K562 (cell line): ENCODE measurements around the gene KCNN4. TPM values are rescaled to one million over a fixed set of nuclear protein-coding genes. Genes with fewer than 3 reads are reported as not detected.

Source experiments
- ATF2 ChIP-seq: sonication (generic); formaldehyde crosslinking; IDR thresholded peaks from 2 replicates; pipeline ENCODE4 v1.8.1; 2022; ENCODE audit warnings: missing genetic modification reagents
- BRCA1 ChIP-seq, 2 experiments: fragments of 450-650 bp in 1 of 2; sonication (generic) in 1 of 2; formaldehyde crosslinking in 1 of 2; IDR thresholded peaks; 2 replicates each; pipeline versions ENCODE4 v1.5.0 to v1.6.1; 2017 to 2020; ENCODE audit warnings: mild to moderate bottlenecking in 1 of 2, missing genetic modification reagents in 1 of 2
- CBX3 ChIP-seq, 2 experiments: IDR thresholded peaks; 1 replicate in 1 of 2; 2 replicates in 1 of 2; pipeline ENCODE4 v1.6.1; 2012; ENCODE audit warnings: inconsistent platforms in 2 of 2, low read length in 2 of 2, borderline replicate concordance in 1 of 2, control low read depth in 1 of 2
- DNMT1 ChIP-seq: fragments of 450-650 bp; IDR thresholded peaks from 2 replicates; pipeline ENCODE4 v1.6.1; 2016; ENCODE audit warnings: antibody characterized with exemption, mild to moderate bottlenecking
- E2F3 ChIP-seq: fragments of 250-450 bp; sonication (Bioruptor Pico); IDR thresholded peaks from 2 replicates; pipeline ENCODE4 v1.4.0; 2020; ENCODE audit warnings: mild to moderate bottlenecking
- ELF1 ChIP-seq: fragments of 200-800 bp; sonication (Bioruptor generic); IDR thresholded peaks from 2 replicates; pipeline ENCODE4 v1.6.1; 2016; ENCODE audit warnings: missing genetic modification characterization, missing compliant biosample characterization
- GABPA ChIP-seq: fragments of 200-800 bp; sonication (Bioruptor generic); conservative IDR thresholded peaks from 2 replicates; pipeline ENCODE4 v1.6.1; 2016; ENCODE audit warnings: low read depth, missing genetic modification characterization, missing compliant biosample characterization
- GTF2E2 ChIP-seq: fragments of 200-800 bp; sonication (Bioruptor generic); IDR thresholded peaks from 2 replicates; pipeline ENCODE4 v1.6.1; 2016; ENCODE audit warnings: missing genetic modification characterization, missing compliant biosample characterization
- GTF2F1 ChIP-seq: IDR thresholded peaks from 2 replicates; pipeline ENCODE4 v1.6.1; 2011; ENCODE audit warnings: low read depth, low read length, improper control_type of control experiment
- HDAC1 ChIP-seq, 2 experiments: fragments of 450-650 bp; IDR thresholded peaks; 2 replicates each; pipeline ENCODE4 v1.6.1; 2016 to 2017; ENCODE audit warnings: inconsistent platforms in 1 of 2, mild to moderate bottlenecking in 1 of 2, moderate library complexity in 1 of 2
- HIVEP1 ChIP-seq: fragments of 250-450 bp; sonication (Bioruptor Pico); IDR thresholded peaks from 2 replicates; pipeline ENCODE4 v1.4.0; 2020; ENCODE audit warnings: mild to moderate bottlenecking
- KDM5B ChIP-seq: fragments of 200-600 bp; sonication (generic); IDR thresholded peaks from 2 replicates; pipeline ENCODE4 v1.6.1; 2012; ENCODE audit warnings: low read depth, mild to moderate bottlenecking, moderate library complexity, low read length, control low read depth, inconsistent platforms; ENCODE audit not compliant: insufficient replicate concordance
- STAT5B ChIP-seq: fragments of 250-450 bp; sonication (Bioruptor Pico); IDR thresholded peaks from 2 replicates; pipeline ENCODE4 v1.8.0; 2021; ENCODE audit warnings: mild to moderate bottlenecking, inconsistent platforms
- ZBTB7A ChIP-seq: IDR thresholded peaks from 2 replicates; pipeline ENCODE4 v1.6.1; 2011; ENCODE audit warnings: low read depth, mild to moderate bottlenecking, low read length, moderate library complexity, borderline replicate concordance; ENCODE audit not compliant: control insufficient read depth
- ZEB2 ChIP-seq: fragments of 450-650 bp; IDR thresholded peaks from 2 replicates; pipeline ENCODE4 v1.6.1; 2016
- ZNF12 ChIP-seq: sonication (generic); formaldehyde crosslinking; IDR thresholded peaks from 2 replicates; pipeline ENCODE4 v1.4.0; 2020; ENCODE audit warnings: mild to moderate bottlenecking, missing genetic modification reagents
- ZNF23 ChIP-seq: fragments of 250-450 bp; sonication (Bioruptor Pico); IDR thresholded peaks from 2 replicates; pipeline ENCODE4 v1.4.0; 2020; ENCODE audit warnings: mild to moderate bottlenecking
- polyA plus RNA-seq, 8 experiments: library from polyadenylated mRNA; depleted of rRNA in 4 of 8; stranded (reverse) in 5 of 8; unstranded in 3 of 8; fragments of >200 nt; fragmentation: Nextera tagmentation in 2 of 8; fragmentation: Illumina TruSeq in 1 of 8; extraction: Ambion mirVana in 2 of 8; extraction: Trizol in 1 of 8; gene quantifications; 2 replicates each; pipeline versions ENCODE4 v1.2.1 to v1.2.3, GENCODE V29; 2011 to 2014; ENCODE audit warnings: inconsistent platforms in 1 of 8, missing spikeins in 1 of 8
- total RNA-seq, 7 experiments: library from RNA; depleted of rRNA in 6 of 7; stranded (reverse); fragments of >200 nt in 6 of 7; fragmentation: Illumina TruSeq in 2 of 7; extraction: Trizol in 2 of 7; gene quantifications; 2 replicates each; pipeline versions ENCODE4 v1.2.1 to v1.2.3, GENCODE V29; 2011 to 2021; ENCODE audit warnings: low replicate concordance in 1 of 7
- TF ChIP-seq, protein P1 (sequence below): sonication (generic); formaldehyde crosslinking; IDR thresholded peaks from 2 replicates; pipeline ENCODE4 v1.5.0; 2020; ENCODE audit warnings: missing genetic modification reagents
- TF ChIP-seq, protein P2 (sequence below): fragments of 250-450 bp; sonication (Bioruptor Pico); IDR thresholded peaks from 2 replicates; pipeline ENCODE4 v1.9.0; 2021; ENCODE audit warnings: mild to moderate bottlenecking, inconsistent platforms
- TF ChIP-seq, protein P3 (sequence below): fragments of 450-650 bp; IDR thresholded peaks from 2 replicates; pipeline ENCODE4 v1.6.1; 2016; ENCODE audit warnings: low read depth, mild to moderate bottlenecking, moderate library complexity

KCNN4 gene
- total and polyA plus RNA-seq, 9 of the 15 experiments (the other 6 are each of a cell fraction or from before 2014, with no cell fraction given), result 0.53 to 37.7 (median 25.9) TPM

DNA sequence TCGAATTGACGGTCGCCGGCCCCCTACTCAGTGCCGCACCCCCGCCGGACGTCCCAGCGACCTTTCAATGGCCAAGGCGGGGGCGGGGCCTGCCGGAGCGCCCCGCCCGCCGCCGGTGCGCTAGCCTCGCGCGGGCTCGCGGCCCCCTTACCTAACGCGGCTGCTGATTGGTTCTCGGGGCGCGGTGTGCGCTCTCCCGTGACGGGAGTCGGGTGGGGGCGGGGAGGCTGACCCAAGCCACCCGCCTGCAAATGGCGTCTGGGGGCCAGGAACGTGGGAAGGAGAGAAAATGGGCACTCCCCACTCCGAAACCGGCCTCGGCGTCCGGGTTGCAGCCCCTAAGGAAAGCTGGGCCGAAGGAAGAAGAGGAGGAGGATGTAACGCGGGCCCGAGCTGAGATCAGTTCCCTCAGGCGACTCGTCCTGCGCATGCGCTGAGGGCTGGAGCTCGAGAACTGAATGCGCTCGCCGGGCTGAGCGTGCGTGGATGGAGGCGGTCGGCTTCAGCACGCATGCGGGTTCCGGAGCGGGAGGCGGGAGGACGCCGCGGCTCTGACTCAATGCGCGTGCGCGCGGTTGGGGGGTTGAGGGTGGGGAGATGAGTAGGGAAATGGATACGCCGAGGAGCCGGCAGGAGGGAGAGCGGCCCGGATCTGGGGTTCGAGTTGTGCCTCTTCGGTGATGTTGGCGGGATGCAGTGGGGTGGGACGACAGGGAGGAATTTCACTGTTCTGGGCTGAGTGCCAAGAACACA is 26.1 kb downstream of the KCNN4 start, which contains the start of gene SMG9 (continued):
- TF ChIP-seq ZNF23 (CRISPR knock-in tag) (no peak), GABPA (tag) (0 out of 2 replicates have a peak, but pooled peaks have one; percentile 43), ZBTB7A (peak; percentile 93), ZEB2 (no peak), HIVEP1 (CRISPR knock-in tag) (no peak), KDM5B (peak; percentile 85), E2F3 (CRISPR knock-in tag) (0 out of 2 replicates have a peak, but pooled peaks have one; percentile 4), DNMT1 (no peak), STAT5B (CRISPR knock-in tag) (no peak), ZNF12 (CRISPR knock-in tag) (no peak), ATF2 (CRISPR knock-in tag) (no peak), GTF2F1 (no peak), CBX3 (IDR thresholded peaks at IDR 0.05; ENCODE audit: borderline replicate concordance in 1 of 2, low read length in 2 of 2) (peak in 1 of 2 experiments; percentile 8; a peak in 1 of 3 replicates), HDAC1 (IDR thresholded peaks at IDR 0.05) (0 out of 4 replicates have a peak, but pooled peaks of 1 of the 2 experiments have one; percentile 69), BRCA1 (IDR thresholded peaks at IDR 0.05) (no peak), BRCA1 (CRISPR knock-in tag; IDR thresholded peaks at IDR 0.05) (no peak), GTF2E2 (no peak; the same call in 1 of the 2 replicates), ELF1 (no peak)
- TF ChIP-seq, protein P1, sequence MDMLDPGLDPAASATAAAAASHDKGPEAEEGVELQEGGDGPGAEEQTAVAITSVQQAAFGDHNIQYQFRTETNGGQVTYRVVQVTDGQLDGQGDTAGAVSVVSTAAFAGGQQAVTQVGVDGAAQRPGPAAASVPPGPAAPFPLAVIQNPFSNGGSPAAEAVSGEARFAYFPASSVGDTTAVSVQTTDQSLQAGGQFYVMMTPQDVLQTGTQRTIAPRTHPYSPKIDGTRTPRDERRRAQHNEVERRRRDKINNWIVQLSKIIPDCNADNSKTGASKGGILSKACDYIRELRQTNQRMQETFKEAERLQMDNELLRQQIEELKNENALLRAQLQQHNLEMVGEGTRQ (CRISPR knock-in tag), result peak; percentile 38; the same call in 1 of the 2 replicates
- TF ChIP-seq, protein P2, sequence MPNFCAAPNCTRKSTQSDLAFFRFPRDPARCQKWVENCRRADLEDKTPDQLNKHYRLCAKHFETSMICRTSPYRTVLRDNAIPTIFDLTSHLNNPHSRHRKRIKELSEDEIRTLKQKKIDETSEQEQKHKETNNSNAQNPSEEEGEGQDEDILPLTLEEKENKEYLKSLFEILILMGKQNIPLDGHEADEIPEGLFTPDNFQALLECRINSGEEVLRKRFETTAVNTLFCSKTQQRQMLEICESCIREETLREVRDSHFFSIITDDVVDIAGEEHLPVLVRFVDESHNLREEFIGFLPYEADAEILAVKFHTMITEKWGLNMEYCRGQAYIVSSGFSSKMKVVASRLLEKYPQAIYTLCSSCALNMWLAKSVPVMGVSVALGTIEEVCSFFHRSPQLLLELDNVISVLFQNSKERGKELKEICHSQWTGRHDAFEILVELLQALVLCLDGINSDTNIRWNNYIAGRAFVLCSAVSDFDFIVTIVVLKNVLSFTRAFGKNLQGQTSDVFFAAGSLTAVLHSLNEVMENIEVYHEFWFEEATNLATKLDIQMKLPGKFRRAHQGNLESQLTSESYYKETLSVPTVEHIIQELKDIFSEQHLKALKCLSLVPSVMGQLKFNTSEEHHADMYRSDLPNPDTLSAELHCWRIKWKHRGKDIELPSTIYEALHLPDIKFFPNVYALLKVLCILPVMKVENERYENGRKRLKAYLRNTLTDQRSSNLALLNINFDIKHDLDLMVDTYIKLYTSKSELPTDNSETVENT (CRISPR knock-in tag), result peak; percentile 88
- TF ChIP-seq, protein P3, sequence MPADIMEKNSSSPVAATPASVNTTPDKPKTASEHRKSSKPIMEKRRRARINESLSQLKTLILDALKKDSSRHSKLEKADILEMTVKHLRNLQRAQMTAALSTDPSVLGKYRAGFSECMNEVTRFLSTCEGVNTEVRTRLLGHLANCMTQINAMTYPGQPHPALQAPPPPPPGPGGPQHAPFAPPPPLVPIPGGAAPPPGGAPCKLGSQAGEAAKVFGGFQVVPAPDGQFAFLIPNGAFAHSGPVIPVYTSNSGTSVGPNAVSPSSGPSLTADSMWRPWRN, result no peak; the same call in 1 of the 2 replicates
